Measurements from ENCODE around the gene XXYLT1. TPM values are rescaled to one million over a fixed set of nuclear protein-coding genes. Genes with fewer than 3 reads are reported as not detected.

XXYLT1 gene
- total and polyA plus RNA-seq, 9 of the 15 experiments (the other 6 are each of a cell fraction or from before 2014, with no cell fraction given): 1.9 to 18.9 (median 15.0) TPM

DNA sequence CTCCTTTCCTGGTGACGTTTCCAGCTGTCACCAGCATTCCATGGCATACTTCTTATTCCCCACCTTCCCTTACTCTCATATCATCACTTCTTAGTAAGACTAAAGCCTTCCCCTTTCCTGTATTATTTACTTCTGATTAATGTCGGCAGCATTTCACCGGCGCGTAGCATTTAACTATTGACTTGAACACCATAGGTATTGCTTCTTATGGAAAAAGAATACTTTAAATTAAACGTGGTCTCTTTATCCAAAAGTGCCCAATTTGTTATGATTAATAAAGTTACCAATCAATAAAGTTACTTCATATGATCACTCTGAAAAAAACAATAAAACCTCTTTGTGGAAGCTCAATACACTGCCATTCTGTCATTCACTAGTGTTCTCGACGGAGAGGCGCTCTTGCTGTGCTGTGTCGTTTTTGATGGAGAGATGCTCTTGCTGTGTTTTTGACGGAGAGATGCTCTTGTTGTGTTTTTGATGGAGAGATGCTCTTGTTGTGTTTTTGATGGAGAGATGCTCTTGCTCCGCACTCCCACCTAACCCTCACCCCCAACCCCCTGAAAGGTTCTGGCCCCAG, 165.0 kb downstream of the XXYLT1 start (continued):
- TF ChIP-seq, protein P1, sequence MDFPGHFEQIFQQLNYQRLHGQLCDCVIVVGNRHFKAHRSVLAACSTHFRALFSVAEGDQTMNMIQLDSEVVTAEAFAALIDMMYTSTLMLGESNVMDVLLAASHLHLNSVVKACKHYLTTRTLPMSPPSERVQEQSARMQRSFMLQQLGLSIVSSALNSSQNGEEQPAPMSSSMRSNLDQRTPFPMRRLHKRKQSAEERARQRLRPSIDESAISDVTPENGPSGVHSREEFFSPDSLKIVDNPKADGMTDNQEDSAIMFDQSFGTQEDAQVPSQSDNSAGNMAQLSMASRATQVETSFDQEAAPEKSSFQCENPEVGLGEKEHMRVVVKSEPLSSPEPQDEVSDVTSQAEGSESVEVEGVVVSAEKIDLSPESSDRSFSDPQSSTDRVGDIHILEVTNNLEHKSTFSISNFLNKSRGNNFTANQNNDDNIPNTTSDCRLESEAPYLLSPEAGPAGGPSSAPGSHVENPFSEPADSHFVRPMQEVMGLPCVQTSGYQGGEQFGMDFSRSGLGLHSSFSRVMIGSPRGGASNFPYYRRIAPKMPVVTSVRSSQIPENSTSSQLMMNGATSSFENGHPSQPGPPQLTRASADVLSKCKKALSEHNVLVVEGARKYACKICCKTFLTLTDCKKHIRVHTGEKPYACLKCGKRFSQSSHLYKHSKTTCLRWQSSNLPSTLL (IDR thresholded peaks at IDR 0.05): no peak
- TF ChIP-seq SMARCA4 (IDR thresholded peaks at IDR 0.05) (no peak), MTA3 (IDR thresholded peaks at IDR 0.05; ENCODE audit: borderline replicate concordance) (no peak), TCF7 (IDR thresholded peaks at IDR 0.05; ENCODE audit: borderline replicate concordance) (no peak), SAFB2 (IDR thresholded peaks at IDR 0.05; ENCODE audit: borderline replicate concordance, low read depth, low read length, severe bottlenecking) (no peak), PTTG1 (tag; IDR thresholded peaks at IDR 0.05; ENCODE audit: low read depth) (no peak), SNIP1 (IDR thresholded peaks at IDR 0.05; ENCODE audit: low read depth) (no peak)
- TF ChIP-seq, protein P2, sequence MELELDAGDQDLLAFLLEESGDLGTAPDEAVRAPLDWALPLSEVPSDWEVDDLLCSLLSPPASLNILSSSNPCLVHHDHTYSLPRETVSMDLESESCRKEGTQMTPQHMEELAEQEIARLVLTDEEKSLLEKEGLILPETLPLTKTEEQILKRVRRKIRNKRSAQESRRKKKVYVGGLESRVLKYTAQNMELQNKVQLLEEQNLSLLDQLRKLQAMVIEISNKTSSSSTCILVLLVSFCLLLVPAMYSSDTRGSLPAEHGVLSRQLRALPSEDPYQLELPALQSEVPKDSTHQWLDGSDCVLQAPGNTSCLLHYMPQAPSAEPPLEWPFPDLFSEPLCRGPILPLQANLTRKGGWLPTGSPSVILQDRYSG (tag; conservative IDR thresholded peaks at IDR 0.05; ENCODE audit: low read depth): no peak

Measured in K562 (cell line).